ENCODE measurements around the gene OGG1.
A peak's percentile ranks its signal among the peaks of the same experiment; 100 is the strongest.

OGG1 gene

DNA sequence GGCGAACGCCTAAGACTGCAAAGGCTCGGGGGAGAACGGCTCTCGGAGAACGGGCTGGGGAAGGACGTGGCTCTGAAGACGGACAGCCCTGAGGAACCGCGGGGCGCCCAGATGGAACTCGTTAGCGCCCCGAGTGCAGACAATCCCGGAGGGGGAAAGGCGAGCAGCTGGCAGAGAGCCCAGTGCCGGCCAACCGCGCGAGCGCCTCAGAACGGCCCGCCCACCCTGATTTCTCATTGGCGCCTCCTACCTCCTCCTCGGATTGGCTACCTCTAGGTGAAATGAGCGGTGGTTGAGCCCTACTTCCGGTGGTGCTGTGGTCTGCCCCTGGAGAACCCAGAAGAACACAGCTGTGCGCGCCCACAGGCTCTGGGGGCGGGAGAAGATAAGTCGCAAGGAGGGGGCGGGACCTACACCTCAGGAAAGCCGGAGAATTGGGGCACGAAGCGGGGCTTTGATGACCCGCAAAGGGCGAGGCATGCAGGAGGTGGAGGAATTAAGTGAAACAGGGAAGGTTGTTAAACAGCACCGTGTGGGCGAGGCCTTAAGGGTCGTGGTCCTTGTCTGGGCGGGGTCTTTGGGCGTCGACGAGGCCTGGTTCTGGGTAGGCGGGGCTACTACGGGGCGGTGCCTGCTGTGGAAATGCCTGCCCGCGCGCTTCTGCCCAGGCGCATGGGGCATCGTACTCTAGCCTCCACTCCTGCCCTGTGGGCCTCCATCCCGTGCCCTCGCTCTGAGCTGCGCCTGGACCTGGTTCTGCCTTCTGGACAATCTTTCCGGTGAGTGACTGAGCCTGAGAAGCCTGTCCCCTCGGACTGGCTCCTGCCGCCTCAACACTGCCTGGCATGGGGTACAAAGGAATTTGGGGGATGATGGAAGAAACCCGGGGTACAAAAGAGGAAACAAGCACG lies at the start of gene OGG1:
Gene OGG1, plus strand, starts transcription at position 308 of the 911 bp plus-strand sequence. Its CDS starts 335 bp downstream, at position 643.
- DNase-seq = peak; percentile 96

- DNase-seq = no peak
Observed at GRCh38 chr3:9700536-9700935, 49.2 kb upstream of the OGG1 start.

GRCh38 chr3:9701006-9701405 lies 48.7 kb upstream of the OGG1 start:
- no peak for DNase-seq

GRCh38 chr3:9701711-9702110 lies 48.0 kb upstream of the OGG1 start:
- DNase-seq = no peak

- no peak for DNase-seq
Observed at GRCh38 chr3:9703240-9703639, 46.5 kb upstream of the OGG1 start.

GRCh38 chr3:9703736-9704346 lies 45.9 kb upstream of the OGG1 start, which contains the start of gene CPNE9:
TSS of gene CPNE9 (plus strand) at chr3:9703833. CDS start at chr3:9703997, 164 bp downstream.
- DNase-seq = peak; percentile 10

GRCh38 chr3:9704347-9705322 lies 45.1 kb upstream of the OGG1 start:
- peak; percentile 75 for DNase-seq

DNA sequence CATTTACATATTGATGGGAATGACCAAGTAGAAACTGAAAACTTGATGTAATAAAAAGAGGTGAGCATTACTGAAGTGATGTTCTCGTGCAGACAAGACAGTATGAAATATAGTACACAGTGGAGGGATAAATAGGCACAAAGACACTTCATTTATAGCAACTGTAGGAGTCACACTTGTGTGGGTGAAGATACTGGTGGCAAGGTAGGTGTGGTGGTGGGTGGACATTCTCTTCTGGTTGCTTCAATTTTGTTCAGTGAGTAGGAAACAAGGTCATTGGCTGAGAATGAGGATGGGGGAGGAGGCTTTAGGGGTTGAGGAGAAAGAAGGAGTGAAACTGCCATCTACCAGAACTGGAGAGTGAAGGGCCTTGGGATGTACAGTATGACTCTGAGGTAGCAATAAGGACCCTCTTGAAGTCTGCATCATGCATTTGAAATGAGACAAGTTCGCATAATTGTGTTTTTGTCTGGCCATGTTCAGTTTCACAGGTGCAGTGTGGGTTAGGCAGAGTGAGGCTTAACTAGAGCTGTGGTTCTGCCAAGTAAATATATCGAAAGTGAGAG lies 39.5 kb upstream of the OGG1 start:
- no peak for DNase-seq

- no peak for DNase-seq
Observed at GRCh38 chr3:9712415-9712814, 37.3 kb upstream of the OGG1 start.

DNA sequence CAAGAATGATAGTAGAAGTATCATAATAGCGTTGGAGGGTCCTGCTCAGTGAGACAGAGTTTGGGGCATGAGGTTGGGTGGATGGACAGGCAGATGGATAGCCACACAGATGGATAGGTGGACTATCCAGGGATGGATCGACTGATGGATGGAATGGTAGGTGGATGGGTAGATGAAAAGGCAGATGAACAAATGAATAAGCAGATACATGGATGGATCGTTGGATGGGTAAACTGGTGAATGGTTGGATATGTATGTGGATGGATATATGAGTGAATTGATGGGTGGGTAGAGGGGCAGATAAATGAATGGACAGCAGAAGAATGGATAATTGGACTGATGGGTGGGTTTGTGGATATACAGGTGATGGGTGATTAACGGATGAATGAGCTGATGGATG lies 36.6 kb upstream of the OGG1 start:
- no peak for DNase-seq

DNA sequence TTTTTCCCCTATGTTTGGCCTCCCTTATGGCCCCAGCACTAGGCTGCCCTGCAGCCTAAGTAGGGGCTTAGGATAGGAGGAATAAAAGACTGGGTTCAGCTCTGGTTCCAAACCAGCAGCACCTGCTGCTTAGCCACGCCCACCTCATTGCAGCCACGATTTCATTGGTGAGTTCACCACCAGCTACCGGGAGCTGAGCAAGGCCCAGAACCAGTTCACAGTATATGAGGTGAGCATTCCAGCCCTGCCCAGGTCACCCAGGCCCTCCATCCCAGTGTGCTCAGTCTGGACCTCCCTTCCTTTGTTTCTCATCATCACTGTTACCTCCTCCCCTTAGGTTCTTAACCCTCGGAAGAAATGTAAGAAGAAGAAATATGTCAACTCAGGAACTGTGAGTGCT lies 34.6 kb upstream of the OGG1 start:
- DNase-seq = peak; percentile 1

GRCh38 chr3:9715764-9716437 lies 33.9 kb upstream of the OGG1 start:
- no peak for DNase-seq

DNA sequence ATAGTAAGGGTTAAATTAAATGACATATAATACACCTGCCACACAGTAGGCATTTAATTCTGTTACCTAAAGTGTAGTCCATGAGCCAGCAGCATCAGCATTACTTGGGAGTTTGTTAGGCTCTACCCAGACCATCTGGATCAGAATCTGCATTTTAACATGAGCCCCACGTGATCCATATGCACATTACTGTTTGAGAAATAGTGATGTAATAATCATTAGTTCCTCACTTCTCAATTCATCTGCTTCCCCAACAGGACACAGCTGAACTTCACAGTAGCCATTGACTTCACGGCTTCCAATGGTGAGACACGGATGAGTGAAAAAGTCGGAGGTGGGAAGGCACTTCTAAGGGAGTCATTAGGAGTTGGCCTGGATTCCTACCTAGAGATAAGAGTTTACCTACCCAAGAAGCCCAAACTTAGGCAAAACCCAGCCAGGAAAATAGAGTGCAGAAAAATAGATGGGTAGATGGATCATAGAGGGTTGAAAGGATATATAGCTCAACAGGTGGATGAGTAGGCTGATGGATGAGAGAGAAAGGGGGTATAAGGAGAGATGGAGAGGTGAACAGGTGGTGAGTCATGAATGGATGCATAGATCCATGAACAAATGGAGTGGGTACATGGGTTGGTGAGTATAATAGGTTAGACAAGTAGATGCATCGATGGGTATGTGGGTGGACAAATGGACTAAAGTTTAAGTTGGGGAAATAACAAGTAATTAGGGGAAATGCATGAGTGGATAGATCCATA lies 32.8 kb upstream of the OGG1 start:
- DNase-seq = no peak

DNA sequence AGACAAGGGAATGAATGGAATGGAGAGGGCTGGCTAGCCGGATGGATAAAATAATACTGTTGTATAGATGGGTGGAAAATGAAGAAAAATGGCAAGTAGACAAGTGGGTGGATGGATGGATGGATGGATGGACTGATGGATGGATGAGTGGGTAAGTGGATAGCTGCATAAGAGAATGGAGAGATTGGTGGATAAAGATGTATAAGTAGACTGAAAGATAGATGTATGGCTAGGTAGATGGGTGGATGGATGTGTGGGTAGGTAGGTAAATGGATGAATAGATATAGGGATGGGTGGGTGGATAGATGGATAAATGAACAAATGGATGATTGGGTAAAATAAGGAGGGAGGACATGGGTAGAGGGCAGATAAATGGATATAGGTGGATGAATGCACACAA lies 32.2 kb upstream of the OGG1 start:
- no peak for DNase-seq

GRCh38 chr3:9718118-9718517 lies 31.6 kb upstream of the OGG1 start:
- no peak for DNase-seq

GRCh38 chr3:9721015-9721699 lies 28.6 kb upstream of the OGG1 start:
- no peak for DNase-seq

DNA sequence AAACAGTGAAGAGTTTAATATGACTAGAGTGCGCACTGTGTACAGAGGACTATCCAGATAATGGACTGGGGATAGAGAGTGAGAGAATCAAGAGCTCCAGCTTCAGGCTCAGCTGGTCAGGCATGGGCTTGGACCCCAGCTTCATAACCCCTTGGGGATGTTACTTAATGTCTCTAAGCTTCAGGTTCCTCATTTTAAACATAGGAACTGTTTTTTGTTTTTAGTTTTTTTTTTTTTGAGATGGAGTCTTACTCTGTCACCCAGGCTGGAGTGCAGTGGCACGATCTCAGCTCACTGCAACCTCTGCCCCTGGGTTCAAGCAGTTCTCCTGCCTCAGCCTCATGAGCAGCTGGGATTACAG lies 28.1 kb upstream of the OGG1 start:
- DNase-seq = no peak

GRCh38 chr3:9725775-9726515 lies 23.8 kb upstream of the OGG1 start:
- DNase-seq = no peak

DNA sequence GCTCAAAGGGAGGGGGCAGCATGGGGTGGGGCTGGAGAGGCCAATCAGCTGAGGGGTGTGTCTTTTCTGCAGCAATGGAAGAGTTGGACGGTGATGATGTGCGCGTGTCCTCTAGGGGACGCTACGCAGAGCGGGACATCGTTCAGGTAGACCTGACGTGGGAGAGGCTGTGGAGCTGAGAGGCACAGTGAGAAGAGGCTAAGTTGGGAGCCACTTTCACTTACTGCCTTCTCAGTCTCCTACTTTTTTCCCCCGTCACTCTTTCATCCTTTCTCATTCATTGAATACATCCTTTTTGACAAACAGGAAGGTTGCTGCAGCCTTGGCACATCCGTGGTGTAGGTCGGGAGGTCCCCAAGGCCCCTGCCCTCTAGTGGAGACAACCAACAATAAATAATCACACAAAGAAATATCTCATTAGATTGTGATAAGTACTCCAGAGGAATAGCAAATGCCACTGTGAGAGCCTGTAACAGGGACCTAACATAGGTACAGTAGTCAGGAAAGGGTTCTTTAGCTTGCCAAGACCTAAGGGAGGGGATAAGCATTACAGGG lies 22.6 kb upstream of the OGG1 start:
- peak; percentile 32 for DNase-seq

DNA sequence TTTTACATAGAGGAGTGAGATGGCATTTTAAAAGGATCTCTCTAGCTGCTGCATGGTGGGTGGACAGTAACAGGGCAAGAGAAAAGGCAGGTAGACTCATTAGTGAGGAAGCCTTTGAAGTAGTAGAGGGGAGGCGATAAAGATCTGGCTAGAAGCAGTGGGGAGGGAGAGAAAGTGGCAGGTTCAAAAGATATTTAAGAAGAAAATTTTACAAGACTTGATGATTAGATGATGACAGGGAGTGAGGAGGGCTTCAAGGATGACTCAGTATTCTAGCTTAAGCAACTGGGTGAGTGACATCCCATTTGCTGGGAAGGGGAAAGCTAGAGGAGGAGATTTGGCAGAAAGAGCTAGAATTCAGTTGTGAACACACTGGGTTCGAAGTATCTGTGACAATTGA lies 22.0 kb upstream of the OGG1 start:
- DNase-seq = no peak
